ENCODE data around the gene PROK1. TPM values are rescaled to one million over a fixed set of nuclear protein-coding genes. Genes with fewer than 3 reads are reported as not detected.
"Not testable (repeated sequence)": the region's sequence is repeated elsewhere in the genome, so short reads cannot be mapped to it uniquely, and the experiment has no call there.

PROK1 gene
- total RNA-seq, 2 donors from 2014 or later: 0.26 to 4.9 TPM

- Histone ChIP-seq H3K4me1 (no peaks in the 10 kb centered on the region), H3K27me3 (no peaks in the 10 kb centered on the region), H3K27ac (no peak overlapping the region), H3K36me3 (replicated peaks in 1 of 2; ENCODE audit: insufficient read depth in 1 of 2, low read depth in 2 of 2) (no peaks in the 10 kb centered on the region), H3K9me3 (no peaks in the 10 kb centered on the region), H3K4me3 (no peak overlapping the region)
- DNase-seq: no peak
- intact Hi-C loops (cut with DNase I): no loop called here
- ATAC-seq: no peak
- TF ChIP-seq CTCF (IDR thresholded peaks at IDR 0.05): no peak
- TF ChIP-seq POLR2A (IDR thresholded peaks at IDR 0.05): no peak
- WGBS, 2 donors: 82 to 93% methylated on average over 2 of the region's 2 CpGs
These were observed 17.7 kb upstream of the PROK1 start for GRCh38 chr1:110433213-110433612.

GRCh38 chr1:110433803-110434202 is 17.1 kb upstream of the PROK1 start:
- Histone ChIP-seq H3K36me3 (replicated peaks in 1 of 2; ENCODE audit: insufficient read depth in 1 of 2, low read depth in 2 of 2) (no peaks in the 10 kb centered on the region), H3K27me3 (no peaks in the 10 kb centered on the region), H3K27ac (no peak overlapping the region), H3K9me3 (no peaks in the 10 kb centered on the region), H3K4me3 (no peak overlapping the region), H3K4me1 (no peaks in the 10 kb centered on the region)
- 28 to 32% methylated on average over 2 to 3 of the region's 3 CpGs for WGBS, 2 donors
- peak; percentile 16 to 49 (median 34) for DNase-seq
- intact Hi-C loops (cut with DNase I): no loop called here
- peak; percentile 50 for ATAC-seq
- peak in 2 of 7 experiments; percentile 7 to 16 for TF ChIP-seq CTCF (IDR thresholded peaks at IDR 0.05)
- no peak for TF ChIP-seq POLR2A (IDR thresholded peaks at IDR 0.05)

GRCh38 chr1:110434946-110435345 is 16.0 kb upstream of the PROK1 start:
- intact Hi-C loops (cut with DNase I): no loop called here
- WGBS, 2 donors: 64 to 73% methylated on average over 3 of the region's 3 CpGs
- no peak for TF ChIP-seq POLR2A (IDR thresholded peaks at IDR 0.05)
- no peak for TF ChIP-seq CTCF (IDR thresholded peaks at IDR 0.05)
- H3K9me3 ChIP-seq: no peaks in the 10 kb centered on the region
- no peaks in the 10 kb centered on the region for H3K36me3 ChIP-seq (replicated peaks in 1 of 2; ENCODE audit: insufficient read depth in 1 of 2, low read depth in 2 of 2)
- no peak overlapping the region for H3K4me3 ChIP-seq
- no peak overlapping the region for H3K27ac ChIP-seq
- no peak for DNase-seq
- no peak for ATAC-seq
- no peaks in the 10 kb centered on the region for H3K27me3 ChIP-seq
- H3K4me1 ChIP-seq: no peaks in the 10 kb centered on the region

GRCh38 chr1:110436635-110437034 is 14.3 kb upstream of the PROK1 start:
- Histone ChIP-seq H3K36me3 (replicated peaks in 1 of 2; ENCODE audit: insufficient read depth in 1 of 2, low read depth in 2 of 2) (no peaks in the 10 kb centered on the region), H3K9me3 (no peaks in the 10 kb centered on the region), H3K27ac (no peak overlapping the region), H3K27me3 (no peaks in the 10 kb centered on the region), H3K4me1 (no peaks in the 10 kb centered on the region), H3K4me3 (no peak overlapping the region)
- TF ChIP-seq CTCF (IDR thresholded peaks at IDR 0.05) (no peak), POLR2A (IDR thresholded peaks at IDR 0.05) (no peak)
- intact Hi-C loops (cut with DNase I): no loop called here
- WGBS, 2 donors: 59 to 74% methylated on average over 7 of the region's 7 CpGs
- no peak for ATAC-seq
- no peak for DNase-seq

- H3K4me3 ChIP-seq; H3K27ac ChIP-seq; intact Hi-C loops (cut with DNase I); DNase-seq; H3K27me3 ChIP-seq; ATAC-seq; H3K4me1 ChIP-seq; H3K9me3 ChIP-seq; H3K36me3 ChIP-seq (replicated peaks in 1 of 2; ENCODE audit: insufficient read depth in 1 of 2, low read depth in 2 of 2): not testable (repeated sequence)
- 72% methylated on average over 7 to 9 of the region's 9 CpGs for WGBS, 2 donors
These were observed 13.2 kb upstream of the PROK1 start for GRCh38 chr1:110437645-110438299.
